CD1c-positive myeloid dendritic cell (primary cell): Measurements from ENCODE around the gene ZNF474.

Experiments
- DNase-seq: peaks from one replicate; pipeline ENCODE4 v3.0.0-alpha.2; 2016; ENCODE audit errors: extremely low spot score

Gene ZNF474

DNA sequence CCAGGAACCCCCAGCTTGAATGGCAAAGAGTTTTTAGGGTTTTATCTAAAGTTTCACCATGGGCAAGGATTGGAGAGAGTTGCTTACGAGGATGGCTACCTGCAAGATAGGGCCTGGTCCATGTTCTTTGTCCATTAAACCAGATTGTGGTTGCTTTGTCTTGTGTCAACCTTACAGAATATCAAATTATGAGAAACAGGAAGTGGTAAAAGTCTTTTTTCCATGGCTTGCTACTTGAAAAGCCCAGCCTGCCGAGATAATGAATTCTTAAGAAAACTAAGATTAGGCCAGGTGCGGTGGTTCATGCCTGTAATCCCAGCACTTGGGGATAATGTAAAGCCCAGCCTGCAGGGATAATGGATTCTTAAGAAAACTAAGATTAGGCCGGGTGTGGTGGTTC, 24.4 kb downstream of the ZNF474 start:
- no peak for DNase-seq

- no peak for DNase-seq
Observed at GRCh38 chr5:122154491-122154890, 25.1 kb downstream of the ZNF474 start.

GRCh38 chr5:122154910-122155309, 25.6 kb downstream of the ZNF474 start:
- no peak for DNase-seq

DNA sequence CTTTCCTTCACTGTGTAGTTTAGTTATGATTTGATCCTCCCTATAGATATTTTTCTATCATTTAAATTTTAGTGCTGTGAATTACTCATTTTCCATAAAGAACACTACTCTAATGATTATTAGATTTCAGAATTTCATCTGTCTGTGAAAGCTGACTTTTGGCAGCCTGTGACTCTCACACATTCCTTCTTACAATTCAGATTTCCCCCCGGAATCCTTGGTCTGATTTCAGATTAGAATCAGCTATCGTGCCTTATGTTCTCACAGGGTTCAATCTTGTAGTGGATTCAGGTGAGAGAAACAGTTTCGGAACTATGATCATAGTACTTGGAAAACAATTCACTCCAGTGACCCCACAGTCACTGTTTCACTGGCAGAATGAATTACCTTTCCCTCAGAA, 26.2 kb downstream of the ZNF474 start:
- DNase-seq: no peak

DNA sequence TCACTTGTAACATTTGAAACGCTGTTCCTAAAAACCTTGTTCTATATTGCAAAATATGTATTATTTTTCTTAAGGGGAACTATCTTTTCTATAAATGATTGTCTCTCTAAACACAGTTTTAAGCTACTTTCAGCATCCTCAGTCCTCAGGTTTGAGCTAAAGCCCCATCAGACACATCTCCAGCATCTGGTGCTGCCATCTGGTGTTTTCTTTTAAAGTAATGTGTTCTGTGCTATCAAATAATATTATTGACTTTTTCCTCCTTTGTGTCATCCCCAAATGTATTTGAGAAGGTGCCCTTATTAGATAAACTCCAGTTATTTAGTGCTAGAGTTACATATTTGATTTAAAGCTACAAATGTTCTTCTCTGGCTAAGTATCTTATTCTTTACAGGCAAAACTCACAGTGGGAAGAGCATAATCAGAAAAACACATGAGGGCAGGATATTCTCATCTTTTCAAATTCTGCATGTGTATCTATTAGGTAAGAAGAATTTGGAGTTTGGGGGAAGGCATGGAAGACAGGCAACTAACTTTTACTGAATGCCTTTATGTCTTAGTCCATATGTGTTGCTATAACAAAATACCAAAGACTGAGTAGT, 27.5 kb downstream of the ZNF474 start:
- DNase-seq: no peak

GRCh38 chr5:122162100-122162638, 32.8 kb downstream of the ZNF474 start:
- DNase-seq: no peak

- no peak for DNase-seq
Observed at GRCh38 chr5:122163121-122164069, 34.0 kb downstream of the ZNF474 start.

- DNase-seq: no peak
Observed at GRCh38 chr5:122164070-122164435, 34.7 kb downstream of the ZNF474 start.

- DNase-seq: no peak
Observed at GRCh38 chr5:122164831-122165558, 35.6 kb downstream of the ZNF474 start.

GRCh38 chr5:122165559-122166078, 36.3 kb downstream of the ZNF474 start:
- DNase-seq: no peak

GRCh38 chr5:122169350-122170103, 40.2 kb downstream of the ZNF474 start:
- DNase-seq: no peak

GRCh38 chr5:122170620-122171019, 41.3 kb downstream of the ZNF474 start:
- DNase-seq: no peak

GRCh38 chr5:122172207-122172606, 42.9 kb downstream of the ZNF474 start:
- no peak for DNase-seq

DNA sequence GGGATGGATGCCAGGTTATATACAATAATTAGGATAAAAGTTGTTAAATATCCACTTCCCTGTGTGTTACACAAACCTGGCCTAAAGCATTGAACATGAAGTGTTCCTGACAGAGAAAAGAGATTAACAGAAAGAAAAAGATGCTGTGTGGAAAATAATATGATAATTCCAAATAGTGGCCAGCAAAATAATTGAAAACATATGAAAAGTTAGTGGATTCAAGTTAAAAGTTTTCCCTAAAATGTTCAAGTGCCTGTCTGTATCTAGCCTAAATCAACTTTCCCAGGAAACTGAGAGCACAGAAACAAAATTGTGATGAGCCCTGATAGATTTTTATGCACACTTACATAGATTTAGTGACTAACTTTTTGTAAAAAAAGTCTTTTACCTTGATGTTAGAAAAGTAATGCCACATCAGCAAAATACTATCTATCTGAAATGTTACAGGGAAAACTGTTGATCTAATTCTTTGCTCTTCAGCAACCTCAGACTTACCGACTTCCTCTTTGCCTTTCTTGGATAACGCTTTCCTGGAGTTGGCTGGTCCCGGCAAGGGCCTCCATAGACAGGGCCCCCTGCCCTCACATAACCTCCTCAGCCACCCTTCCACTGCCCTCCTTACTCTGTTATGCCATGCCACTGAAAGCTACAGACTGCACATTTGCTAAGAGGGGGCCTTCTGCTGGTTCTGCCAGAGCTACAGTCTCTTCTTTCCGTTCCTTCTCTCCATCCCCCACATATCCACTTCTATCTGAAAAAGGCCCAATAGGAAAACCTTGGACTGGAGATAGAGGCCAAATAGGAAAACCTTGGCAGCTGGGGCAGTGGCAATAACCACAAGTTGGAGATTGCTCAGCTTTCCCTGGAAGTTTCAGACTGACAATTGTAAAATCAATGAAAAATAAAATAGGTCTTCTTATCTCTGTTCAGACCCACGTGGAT, 44.4 kb downstream of the ZNF474 start:
- no peak for DNase-seq

DNA sequence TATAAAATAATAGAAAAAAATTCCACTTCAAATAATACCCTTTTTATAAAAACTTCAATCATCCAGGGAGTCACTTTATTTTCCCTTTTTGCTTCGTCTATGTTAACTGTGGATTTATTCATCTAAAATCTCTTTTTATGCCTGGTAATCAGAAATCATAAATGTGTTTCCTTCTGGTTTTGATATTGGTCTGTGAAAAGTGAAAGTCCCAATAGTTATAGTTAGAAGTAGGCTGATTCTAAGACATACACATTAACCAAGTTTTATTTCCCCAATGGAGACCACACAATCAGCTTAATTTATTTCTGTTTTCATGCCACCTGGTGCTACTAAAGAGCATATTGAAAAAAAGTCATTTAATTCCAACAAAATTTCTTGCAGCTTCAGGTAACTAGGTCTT, 45.7 kb downstream of the ZNF474 start:
- no peak for DNase-seq

DNA sequence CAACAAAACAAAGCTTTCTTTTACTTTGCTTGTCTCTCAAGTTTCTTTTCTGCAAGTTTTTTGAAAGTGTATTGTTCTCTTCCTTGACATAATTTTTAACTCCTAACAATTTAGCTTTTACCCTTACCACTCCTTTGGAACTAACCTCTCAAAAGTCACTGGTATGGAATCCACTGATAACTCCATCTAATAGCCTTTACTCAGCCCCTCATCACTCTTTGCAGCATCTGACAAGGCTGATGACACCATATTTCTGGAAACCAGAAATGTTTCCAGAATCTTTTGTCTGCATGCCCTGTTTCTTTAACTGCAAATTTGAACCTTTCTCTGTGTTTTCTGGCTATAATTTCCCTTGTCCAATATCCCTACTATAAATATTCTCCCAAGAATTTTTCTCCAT, 46.5 kb downstream of the ZNF474 start:
- DNase-seq: no peak

GRCh38 chr5:122177161-122177560, 47.8 kb downstream of the ZNF474 start:
- DNase-seq: no peak

DNA sequence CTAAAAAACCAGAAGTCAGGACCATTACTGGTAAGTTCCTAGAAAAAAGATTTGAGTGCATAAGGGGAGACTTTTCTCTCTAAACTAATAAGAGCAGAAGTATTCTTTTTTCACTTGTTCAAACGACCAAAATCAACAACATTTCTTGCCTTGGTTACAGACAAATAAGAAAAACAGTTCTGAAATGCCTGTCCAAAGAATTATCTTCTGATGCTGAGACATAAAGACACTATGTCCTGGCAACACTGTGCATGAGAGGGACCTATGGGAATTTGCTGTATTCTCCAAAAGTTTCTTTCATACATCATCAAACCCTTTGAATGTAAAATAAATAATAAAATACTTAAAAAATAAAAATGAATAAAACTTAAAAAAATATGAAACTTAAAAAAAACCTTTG, 50.4 kb downstream of the ZNF474 start:
- no peak for DNase-seq

DNA sequence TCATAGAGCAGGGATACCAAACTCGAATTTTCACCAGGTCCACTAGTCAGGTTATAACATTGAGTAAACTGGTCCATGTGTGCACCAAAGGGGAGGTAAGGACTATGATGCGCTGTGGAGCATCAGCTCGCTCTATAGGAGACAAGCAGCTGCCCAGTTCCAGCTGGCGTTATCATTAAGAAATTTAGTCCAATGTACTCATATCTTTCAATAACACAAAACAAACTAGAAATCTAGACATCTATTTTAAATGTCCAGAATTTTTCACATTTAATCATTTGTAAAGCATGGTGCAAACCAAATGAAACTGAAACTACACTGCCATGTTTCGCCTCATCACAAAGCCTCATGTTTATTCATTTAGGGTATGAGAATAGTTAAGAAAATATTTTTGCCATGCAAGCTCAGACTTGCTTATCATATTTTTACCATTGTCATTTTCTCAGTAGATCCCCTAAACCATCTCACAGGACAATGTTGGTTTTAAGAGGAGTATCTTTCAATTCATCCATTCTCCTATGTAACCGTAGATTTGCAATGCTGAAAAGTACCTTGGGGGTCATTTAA, 50.9 kb downstream of the ZNF474 start:
- DNase-seq: no peak
